GM12891 (cell line): ENCODE measurements around the gene FBN2.
"Not testable (repeated sequence)": the region's sequence is repeated elsewhere in the genome, so short reads cannot be mapped to it uniquely, and the experiment has no call there.

Experiments used
- DNase-seq: peaks from one replicate; pipeline ENCODE4 v3.0.0; 2011; ENCODE audit warnings: low spot score; ENCODE audit not compliant: insufficient read length
- FAIRE-seq: peaks from 2 replicates; lab custom pipeline; 2011; peaks lifted over from hg19 to GRCh38; lab: Jason Lieb, UNC
- PAX5 ChIP-seq: IDR thresholded peaks from 2 replicates; pipeline ENCODE4 v1.6.1; 2011; ENCODE audit warnings: low read length, moderate library complexity, mild to moderate bottlenecking; ENCODE audit not compliant: insufficient read depth, severe bottlenecking
- POLR2A ChIP-seq: IDR thresholded peaks from 2 replicates; pipeline ENCODE4 v1.6.1; 2011; ENCODE audit warnings: low read depth, low read length, control low read depth
- POLR2AphosphoS5 ChIP-seq: IDR thresholded peaks from 2 replicates; pipeline ENCODE4 v1.6.1; 2011; ENCODE audit warnings: low read depth, low read length, control low read depth
- POU2F2 ChIP-seq: IDR thresholded peaks from 2 replicates; pipeline ENCODE4 v1.6.1; 2011; ENCODE audit warnings: low read depth, mild to moderate bottlenecking, control low read depth, low read length, moderate library complexity
- SPI1 ChIP-seq: IDR thresholded peaks from 2 replicates; pipeline ENCODE4 v1.6.1; 2011; ENCODE audit warnings: low read depth, low read length, control low read depth
- TAF1 ChIP-seq: IDR thresholded peaks from 2 replicates; pipeline ENCODE4 v1.6.1; 2011; ENCODE audit warnings: low read depth, low read length, control low read depth

FBN2 gene

GRCh38 chr5:128409166-128409800 is 128.8 kb downstream of the FBN2 start:
- DNase-seq: no peak
- TF ChIP-seq POLR2AphosphoS5: no peak
- TF ChIP-seq POU2F2: no peak
- no peak for TF ChIP-seq PAX5
- TF ChIP-seq TAF1: no peak
- TF ChIP-seq SPI1: no peak
- no peak for TF ChIP-seq POLR2A
- FAIRE-seq: no peak

GRCh38 chr5:128408622-128409021 is 129.4 kb downstream of the FBN2 start:
- no peak for DNase-seq
- FAIRE-seq: no peak
- TF ChIP-seq POU2F2 (no peak), TAF1 (no peak), PAX5 (no peak), SPI1 (no peak), POLR2AphosphoS5 (no peak), POLR2A (no peak)

GRCh38 chr5:128407944-128408343 is 130.1 kb downstream of the FBN2 start:
- FAIRE-seq (no peak), DNase-seq (no peak)
- TF ChIP-seq TAF1: no peak
- TF ChIP-seq PAX5: no peak

DNA sequence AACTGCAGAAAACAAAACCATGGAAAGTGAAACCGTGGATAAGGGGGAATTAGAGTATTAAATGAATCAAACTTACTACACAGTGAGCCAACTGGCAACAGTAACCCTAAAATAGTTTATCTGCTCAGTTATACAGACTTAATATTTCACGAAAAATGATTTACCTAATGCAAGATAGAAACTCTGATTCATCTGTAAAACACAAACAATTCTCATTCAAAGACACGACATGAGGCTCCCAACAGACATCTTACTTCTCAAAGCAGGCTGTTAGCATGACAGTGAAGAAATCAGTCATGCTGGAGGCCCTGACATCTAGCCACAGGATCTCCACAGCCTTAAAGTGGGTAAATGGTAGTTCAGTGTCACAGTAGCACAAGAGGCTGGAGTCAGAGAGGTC is 131.2 kb downstream of the FBN2 start:
- TF ChIP-seq POU2F2: no peak
- no peak for TF ChIP-seq PAX5
- TF ChIP-seq POLR2AphosphoS5: no peak
- no peak for TF ChIP-seq TAF1
- no peak for TF ChIP-seq SPI1
- no peak for TF ChIP-seq POLR2A
- no peak for FAIRE-seq
- DNase-seq: no peak

DNA sequence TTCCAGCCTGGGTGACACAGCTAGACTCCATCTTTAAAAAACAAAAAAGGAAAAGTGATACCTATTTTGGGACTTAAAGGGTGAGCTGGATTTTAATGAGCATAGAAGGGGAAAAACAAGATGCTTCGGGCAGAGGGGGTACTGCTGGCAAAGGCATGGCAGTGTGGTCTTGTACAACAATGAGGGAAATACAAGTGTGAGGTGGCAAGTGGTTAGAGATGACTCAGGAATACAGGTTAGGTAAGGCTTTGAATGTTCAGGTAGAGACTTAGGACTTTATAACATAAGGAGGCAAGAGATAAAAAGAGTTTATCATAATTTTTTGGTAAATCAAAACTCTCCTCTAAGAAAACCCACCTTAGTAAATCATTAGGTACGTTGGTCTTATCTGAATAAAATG is 132.9 kb downstream of the FBN2 start:
- no peak for FAIRE-seq
- no peak for DNase-seq
- no peak for TF ChIP-seq SPI1
- TF ChIP-seq PAX5: no peak
- TF ChIP-seq POU2F2: no peak
- TF ChIP-seq POLR2AphosphoS5: no peak
- no peak for TF ChIP-seq POLR2A

DNA sequence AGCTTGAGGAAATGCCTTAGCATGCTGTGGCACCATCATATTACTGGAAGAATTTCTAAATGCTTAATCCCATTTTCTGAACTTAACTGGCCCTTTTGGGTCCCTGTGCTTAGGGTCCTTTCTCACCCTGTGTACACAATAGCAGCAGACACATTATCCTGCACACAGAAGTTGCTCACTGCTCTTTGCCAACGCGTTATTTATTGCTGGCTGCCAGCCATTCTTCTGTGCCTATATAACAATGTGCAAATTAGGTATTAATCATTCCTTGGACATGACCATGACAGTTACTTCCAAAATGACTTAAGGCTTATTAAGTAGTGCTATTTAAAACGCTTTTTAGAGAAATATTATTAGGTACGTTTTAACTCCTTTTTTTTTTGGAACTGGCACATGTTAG is 134.7 kb downstream of the FBN2 start:
- FAIRE-seq (no peak), DNase-seq (no peak)
- no peak for TF ChIP-seq POLR2AphosphoS5

GRCh38 chr5:128402506-128402905 is 135.5 kb downstream of the FBN2 start:
- FAIRE-seq (no peak), DNase-seq (no peak)
- TF ChIP-seq PAX5 (no peak), POLR2AphosphoS5 (no peak), SPI1 (no peak), POLR2A (no peak), TAF1 (no peak), POU2F2 (no peak)

- DNase-seq, FAIRE-seq: not testable (repeated sequence)
Measured at GRCh38 chr5:128400766-128401165, 137.3 kb downstream of the FBN2 start.

DNA sequence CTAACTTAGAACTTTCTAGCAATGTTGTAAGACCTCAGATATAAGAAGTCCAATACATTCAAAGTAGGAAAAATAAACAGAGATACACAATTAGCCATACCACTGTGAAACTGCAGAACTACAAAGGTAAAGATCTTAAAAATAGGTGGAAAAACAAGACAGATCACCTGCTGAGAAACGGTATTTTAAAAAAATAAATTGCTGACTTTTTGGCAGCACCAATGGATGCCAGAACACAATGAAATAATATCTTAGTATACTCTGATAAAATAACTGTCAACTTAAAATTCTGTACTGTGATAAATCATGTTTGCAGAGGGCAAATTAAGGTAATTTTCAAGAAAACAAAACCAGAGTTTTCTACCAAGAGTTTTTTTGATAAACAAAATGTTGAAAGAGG is 138.9 kb downstream of the FBN2 start:
- FAIRE-seq (no peak), DNase-seq (no peak)
- TF ChIP-seq POLR2AphosphoS5 (no peak), POU2F2 (no peak), TAF1 (no peak), PAX5 (no peak), POLR2A (no peak), SPI1 (no peak)

- TF ChIP-seq POLR2A (no peak), POU2F2 (no peak), SPI1 (no peak), POLR2AphosphoS5 (no peak), TAF1 (no peak), PAX5 (no peak)
- FAIRE-seq: no peak
- DNase-seq: no peak
Measured at GRCh38 chr5:128397876-128398275, 140.2 kb downstream of the FBN2 start.

DNA sequence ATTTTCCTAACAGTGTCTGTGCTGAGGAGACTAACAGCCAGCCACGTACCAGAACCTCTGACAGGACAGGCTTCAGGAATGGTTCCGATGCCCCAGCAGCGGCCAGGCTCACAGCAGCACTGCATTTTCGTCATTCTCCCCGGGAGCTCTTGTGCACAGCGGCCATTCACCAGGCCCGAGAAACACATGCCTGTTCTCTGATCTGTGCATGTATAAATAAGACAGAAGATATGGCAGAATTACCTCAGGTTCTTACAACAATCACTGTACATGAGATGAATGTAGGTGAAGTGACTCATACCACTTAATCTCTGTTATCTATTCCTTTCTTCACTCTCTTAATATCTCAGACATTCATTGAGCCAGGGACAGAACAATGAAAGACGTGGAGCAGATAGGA is 143.0 kb downstream of the FBN2 start:
- no peak for DNase-seq
- TF ChIP-seq TAF1 (no peak), POLR2A (no peak), PAX5 (no peak), SPI1 (no peak), POU2F2 (no peak), POLR2AphosphoS5 (no peak)
- no peak for FAIRE-seq
